MG63 (cell line): ENCODE results near the gene CCBE1. TPM values are rescaled to one million over a fixed set of nuclear protein-coding genes. Genes with fewer than 3 reads are reported as not detected.
"Not testable (repeated sequence)": the region's sequence is repeated elsewhere in the genome, so short reads cannot be mapped to it uniquely, and the experiment has no call there.

Experiments used
- DNase-seq: peaks from one replicate; pipeline ENCODE4 v3.0.0-alpha.2; 2020
- H3K27me3 ChIP-seq: fragments of 250-450 bp; sonication (Bioruptor Pico); 2 replicates; pipeline ENCODE4 v1.5.1; 2020; ENCODE audit warnings: mild to moderate bottlenecking, moderate library complexity
- H3K36me3 ChIP-seq: fragments of 250-450 bp; sonication (Bioruptor Pico); 2 replicates; pipeline ENCODE4 v1.5.1; 2020; ENCODE audit warnings: mild to moderate bottlenecking, moderate library complexity
- H3K4me3 ChIP-seq: fragments of 250-450 bp; sonication (Bioruptor Pico); 2 replicates; pipeline ENCODE4 v1.5.1; 2020; ENCODE audit warnings: mild to moderate bottlenecking, moderate library complexity
- H3K9me3 ChIP-seq: fragments of 250-450 bp; sonication (Bioruptor Pico); 2 replicates; pipeline ENCODE4 v1.5.1; 2020; ENCODE audit warnings: mild to moderate bottlenecking, moderate library complexity
- total RNA-seq: library from RNA; depleted of rRNA; stranded (reverse); fragments of >200 nt; shearing (Covaris generic); gene quantifications from 2 replicates; pipeline ENCODE4 v1.2.3, GENCODE V29; 2014; ENCODE audit warnings: low replicate concordance; rRNA removed

The CCBE1 gene
- 26.3 and 50.0 TPM in 2 replicates for total RNA-seq

GRCh38 chr18:59697236-59697932, at the start of gene CCBE1:
CCBE1 (minus strand) TSS chr18:59697423.
- Histone ChIP-seq H3K27me3 (no peaks in the 10 kb centered on the region), H3K36me3 (peaks cover 29% of the 10 kb centered on the region), H3K4me3 (peak within 1 kb of the TSS; percentile 80), H3K9me3 (no peaks in the 10 kb centered on the region)
- peak; percentile 81 for DNase-seq

GRCh38 chr18:59744271-59744721, 47.1 kb upstream of the CCBE1 start:
- H3K27me3 ChIP-seq = no peaks in the 10 kb centered on the region
- peak; percentile 74 for DNase-seq
- no peak overlapping the region for H3K4me3 ChIP-seq
- H3K36me3 ChIP-seq = no peaks in the 10 kb centered on the region; the same call in none of the 2 replicates
- peaks cover 9% of the 10 kb centered on the region for H3K9me3 ChIP-seq

GRCh38 chr18:59743566-59743965, 46.3 kb upstream of the CCBE1 start:
- H3K9me3 ChIP-seq = peaks cover 12% of the 10 kb centered on the region
- no peaks in the 10 kb centered on the region; the same call in none of the 2 replicates for H3K36me3 ChIP-seq
- no peak for DNase-seq
- no peaks in the 10 kb centered on the region for H3K27me3 ChIP-seq
- no peak overlapping the region for H3K4me3 ChIP-seq

- H3K27me3 ChIP-seq = no peaks in the 10 kb centered on the region
- no peak for DNase-seq
- no peaks in the 10 kb centered on the region; the same call in none of the 2 replicates for H3K36me3 ChIP-seq
- no peak overlapping the region for H3K4me3 ChIP-seq
- H3K9me3 ChIP-seq = peaks cover 13% of the 10 kb centered on the region
These were observed 45.3 kb upstream of the CCBE1 start for GRCh38 chr18:59742325-59743111.

GRCh38 chr18:59740141-59740540, 42.9 kb upstream of the CCBE1 start:
- DNase-seq = no peak
- no peaks in the 10 kb centered on the region; the same call in 1 of the 2 replicates for H3K36me3 ChIP-seq
- no peaks in the 10 kb centered on the region for H3K27me3 ChIP-seq
- H3K9me3 ChIP-seq = 0 out of 2 replicates have a peak, but pooled peaks cover 4% of the 10 kb centered on the region
- H3K4me3 ChIP-seq = no peak overlapping the region

GRCh38 chr18:59737776-59738300, 40.6 kb upstream of the CCBE1 start:
- Histone ChIP-seq H3K36me3 (no peaks in the 10 kb centered on the region; the same call in 1 of the 2 replicates), H3K9me3 (0 out of 2 replicates have a peak, but pooled peaks cover 4% of the 10 kb centered on the region), H3K27me3 (no peaks in the 10 kb centered on the region), H3K4me3 (no peak overlapping the region)
- no peak for DNase-seq

GRCh38 chr18:59737335-59737734, 40.1 kb upstream of the CCBE1 start:
- H3K36me3 ChIP-seq, H3K4me3 ChIP-seq, H3K9me3 ChIP-seq, DNase-seq, H3K27me3 ChIP-seq: not testable (repeated sequence)

GRCh38 chr18:59736061-59736460, 38.8 kb upstream of the CCBE1 start:
- no peaks in the 10 kb centered on the region; the same call in 1 of the 2 replicates for H3K36me3 ChIP-seq
- H3K9me3 ChIP-seq = 0 out of 2 replicates have a peak, but pooled peaks cover 4% of the 10 kb centered on the region
- no peak overlapping the region for H3K4me3 ChIP-seq
- H3K27me3 ChIP-seq = no peaks in the 10 kb centered on the region
- no peak for DNase-seq

- 0 out of 2 replicates have a peak, but pooled peaks cover 4% of the 10 kb centered on the region for H3K9me3 ChIP-seq
- DNase-seq = no peak
- H3K36me3 ChIP-seq = no peaks in the 10 kb centered on the region; the same call in 1 of the 2 replicates
- H3K4me3 ChIP-seq = no peak overlapping the region
- H3K27me3 ChIP-seq = no peaks in the 10 kb centered on the region
These were observed 38.1 kb upstream of the CCBE1 start for GRCh38 chr18:59735269-59735860.

- no peaks in the 10 kb centered on the region for H3K27me3 ChIP-seq
- no peaks in the 10 kb centered on the region for H3K9me3 ChIP-seq
- DNase-seq = no peak
- no peak overlapping the region for H3K4me3 ChIP-seq
- no peaks in the 10 kb centered on the region for H3K36me3 ChIP-seq
These were observed 36.2 kb upstream of the CCBE1 start for GRCh38 chr18:59733421-59733820.

- no peak overlapping the region for H3K4me3 ChIP-seq
These were observed 33.7 kb upstream of the CCBE1 start for GRCh38 chr18:59730896-59731295.

GRCh38 chr18:59729781-59730180, 32.6 kb upstream of the CCBE1 start:
- H3K9me3 ChIP-seq = 0 out of 2 replicates have a peak, but pooled peaks cover 2% of the 10 kb centered on the region
- no peak for DNase-seq
- H3K27me3 ChIP-seq = no peaks in the 10 kb centered on the region
- H3K4me3 ChIP-seq = no peak overlapping the region
- H3K36me3 ChIP-seq = no peaks in the 10 kb centered on the region

More at GRCh38 chr18:59730896-59731295, 33.7 kb upstream of the CCBE1 start:
- Histone ChIP-seq H3K36me3 (no peaks in the 10 kb centered on the region), H3K27me3 (no peaks in the 10 kb centered on the region), H3K9me3 (0 out of 2 replicates have a peak, but pooled peaks cover 2% of the 10 kb centered on the region)
- no peak for DNase-seq

- no peak for DNase-seq
- H3K27me3 ChIP-seq = no peaks in the 10 kb centered on the region
These were observed 31.6 kb upstream of the CCBE1 start for GRCh38 chr18:59728816-59729215.

GRCh38 chr18:59725142-59725541, 27.9 kb upstream of the CCBE1 start:
- H3K36me3 ChIP-seq = no peaks in the 10 kb centered on the region
- 0 out of 2 replicates have a peak, but pooled peaks cover 2% of the 10 kb centered on the region for H3K9me3 ChIP-seq
- H3K4me3 ChIP-seq = no peak overlapping the region
- DNase-seq = no peak
- H3K27me3 ChIP-seq = no peaks in the 10 kb centered on the region

More at GRCh38 chr18:59728816-59729215, 31.6 kb upstream of the CCBE1 start:
- Histone ChIP-seq H3K4me3 (no peak overlapping the region), H3K36me3 (no peaks in the 10 kb centered on the region), H3K9me3 (0 out of 2 replicates have a peak, but pooled peaks cover 2% of the 10 kb centered on the region)

- Histone ChIP-seq H3K36me3 (no peaks in the 10 kb centered on the region), H3K9me3 (0 out of 2 replicates have a peak, but pooled peaks cover 2% of the 10 kb centered on the region)
These were observed 26.9 kb upstream of the CCBE1 start for GRCh38 chr18:59724103-59724502.

GRCh38 chr18:59721931-59722330, 24.7 kb upstream of the CCBE1 start:
- DNase-seq = no peak
- Histone ChIP-seq H3K9me3 (no peaks in the 10 kb centered on the region), H3K27me3 (no peaks in the 10 kb centered on the region), H3K4me3 (no peak overlapping the region), H3K36me3 (no peaks in the 10 kb centered on the region)

More at GRCh38 chr18:59724103-59724502, 26.9 kb upstream of the CCBE1 start:
- Histone ChIP-seq H3K27me3 (no peaks in the 10 kb centered on the region), H3K4me3 (no peak overlapping the region)
- DNase-seq = no peak
